ENCODE data around the gene PEX3. TPM values are rescaled to one million over a fixed set of nuclear protein-coding genes. Genes with fewer than 3 reads are reported as not detected.
"Not testable (repeated sequence)": the region's sequence is repeated elsewhere in the genome, so short reads cannot be mapped to it uniquely, and the experiment has no call there.

Gene PEX3
- polyA plus RNA-seq, 6 donors from 2014 or later = 19.5 to 36.4 (median 27.0) TPM

DNA sequence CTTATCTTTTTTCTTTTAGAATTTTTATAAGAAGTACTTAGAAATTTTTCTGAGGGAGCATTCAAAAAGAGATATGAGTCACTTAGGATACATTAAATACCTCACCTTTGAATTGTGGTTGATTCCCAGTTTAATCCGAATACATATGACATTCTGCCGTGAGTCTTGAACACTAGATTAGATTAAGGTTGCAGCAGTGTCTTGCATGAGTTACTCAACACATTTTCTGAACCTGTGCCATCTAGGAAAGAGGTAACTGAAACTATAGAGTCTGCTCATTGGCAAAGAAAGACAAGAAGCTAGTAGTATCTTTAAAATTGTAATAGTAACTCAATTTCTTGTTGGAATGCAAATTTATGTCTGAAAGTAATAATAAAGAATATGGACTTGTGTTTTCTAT is 14.9 kb downstream of the PEX3 start:
- H3K9me3 Mint-ChIP-seq = no peaks in the 10 kb centered on the region
- no peak overlapping the region for H3K4me3 Mint-ChIP-seq
- peaks cover 8 to 27% of the 10 kb centered on the region in 2 donors for H3K36me3 Mint-ChIP-seq
- ATAC-seq (ENCODE audit: low read depth in 2 of 2) (no peak), DNase-seq (no peak)
- no peaks in the 10 kb centered on the region for H3K27me3 Mint-ChIP-seq
- peak overlapping the region in 1 of 6 donors; percentile 40 for H3K27ac Mint-ChIP-seq
- peaks cover 0 to 10% (median 4%) of the 10 kb centered on the region in 3 donors for H3K4me1 Mint-ChIP-seq

DNA sequence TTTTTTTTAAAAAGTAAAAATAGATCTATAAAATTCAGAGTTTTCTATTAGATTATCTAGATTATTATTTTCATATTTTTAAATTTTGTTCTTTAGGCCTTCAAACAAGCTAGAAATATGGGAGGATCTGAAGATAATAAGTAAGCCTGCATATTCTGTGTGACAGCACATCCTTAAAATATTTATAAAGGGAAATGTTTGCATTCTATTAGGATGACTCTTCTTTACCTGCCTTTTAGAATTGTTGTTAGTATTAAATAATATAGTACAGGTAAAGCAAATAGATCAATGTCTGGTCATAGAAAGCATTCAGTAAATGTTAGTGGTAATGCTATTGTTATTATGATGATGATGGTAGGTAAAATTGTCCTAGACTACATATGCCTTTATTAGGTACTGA is 17.4 kb downstream of the PEX3 start:
- H3K4me1 Mint-ChIP-seq = peaks cover 0 to 10% (median 4%) of the 10 kb centered on the region in 3 donors
- no peak overlapping the region for H3K27ac Mint-ChIP-seq
- H3K4me3 Mint-ChIP-seq = no peak overlapping the region
- DNase-seq = no peak
- H3K9me3 Mint-ChIP-seq = no peaks in the 10 kb centered on the region
- peaks cover 10 to 23% of the 10 kb centered on the region in 2 donors for H3K36me3 Mint-ChIP-seq
- no peak for ATAC-seq (ENCODE audit: low read depth in 2 of 2)
- H3K27me3 Mint-ChIP-seq = no peaks in the 10 kb centered on the region

DNA sequence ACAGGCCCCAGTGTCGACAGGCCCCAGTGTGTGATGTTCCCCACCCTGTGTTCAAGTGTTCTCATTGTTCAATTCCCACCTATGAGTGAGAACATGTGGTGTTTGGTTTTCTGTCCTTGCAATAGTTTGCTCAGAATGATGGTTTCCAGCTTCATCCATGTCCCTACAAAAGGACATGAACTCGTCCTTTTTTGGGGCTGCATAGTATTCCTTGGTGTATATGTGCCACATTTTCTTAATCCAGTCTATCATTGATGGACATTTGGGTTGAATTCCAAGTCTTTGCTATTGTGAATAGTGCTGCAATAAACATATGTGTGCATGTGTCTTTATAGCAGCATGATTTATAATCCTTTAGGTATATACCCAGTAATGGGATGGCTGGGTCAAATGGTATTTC is 18.2 kb downstream of the PEX3 start:
- not testable (repeated sequence) for ATAC-seq (ENCODE audit: low read depth in 2 of 2); H3K9me3 Mint-ChIP-seq; H3K4me3 Mint-ChIP-seq; H3K4me1 Mint-ChIP-seq; H3K27me3 Mint-ChIP-seq; H3K27ac Mint-ChIP-seq; DNase-seq
- peaks cover 15 to 24% of the 10 kb centered on the region in 2 donors for H3K36me3 Mint-ChIP-seq

DNA sequence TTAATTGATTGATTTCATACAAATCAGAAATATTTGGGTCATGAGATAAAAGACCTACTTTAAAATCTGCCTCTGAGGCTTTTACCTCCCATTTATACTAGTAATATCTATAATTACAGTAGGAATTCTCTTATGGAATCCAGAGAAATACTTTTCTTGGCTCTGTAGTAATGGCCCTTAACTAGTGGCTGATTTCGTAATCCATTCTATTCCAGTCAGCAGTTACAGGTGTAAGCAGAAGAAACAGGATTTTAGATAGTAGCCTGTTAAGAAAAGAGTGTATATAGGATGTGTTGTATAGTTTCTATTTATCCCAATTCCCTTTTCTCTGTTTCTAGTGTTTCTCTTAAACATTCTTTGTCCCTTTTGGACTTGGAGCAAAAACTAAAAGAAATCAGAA is 21.2 kb downstream of the PEX3 start:
- H3K9me3 Mint-ChIP-seq = no peaks in the 10 kb centered on the region
- no peak for ATAC-seq (ENCODE audit: low read depth in 2 of 2)
- no peak for DNase-seq
- H3K27me3 Mint-ChIP-seq = no peaks in the 10 kb centered on the region
- no peak overlapping the region for H3K27ac Mint-ChIP-seq
- H3K4me1 Mint-ChIP-seq = peaks cover 0 to 4% (median 0%) of the 10 kb centered on the region in 3 donors
- peaks cover 37% of the 10 kb centered on the region in 2 donors for H3K36me3 Mint-ChIP-seq
- no peak overlapping the region for H3K4me3 Mint-ChIP-seq

DNA sequence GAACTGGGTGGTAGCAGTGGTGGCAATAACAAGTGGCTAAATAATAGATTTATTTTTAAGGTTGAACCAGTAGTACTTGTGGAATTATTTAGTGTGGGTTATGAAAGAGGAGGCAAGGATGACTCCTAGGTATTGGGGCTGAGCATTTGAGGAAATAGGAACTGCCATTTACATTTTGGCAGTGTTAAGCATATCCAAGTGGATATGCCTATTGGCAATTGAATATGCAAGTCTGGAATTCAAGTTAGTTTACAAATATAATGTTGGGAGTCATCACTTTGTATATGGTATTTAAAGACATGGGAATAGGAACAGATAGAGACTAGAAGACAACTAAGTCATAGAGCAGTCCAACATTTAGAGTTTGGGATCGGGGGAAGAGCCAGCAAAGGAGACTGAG is 25.9 kb downstream of the PEX3 start:
- H3K4me3 Mint-ChIP-seq = peak overlapping the region in 1 of 8 donors; percentile 31

DNA sequence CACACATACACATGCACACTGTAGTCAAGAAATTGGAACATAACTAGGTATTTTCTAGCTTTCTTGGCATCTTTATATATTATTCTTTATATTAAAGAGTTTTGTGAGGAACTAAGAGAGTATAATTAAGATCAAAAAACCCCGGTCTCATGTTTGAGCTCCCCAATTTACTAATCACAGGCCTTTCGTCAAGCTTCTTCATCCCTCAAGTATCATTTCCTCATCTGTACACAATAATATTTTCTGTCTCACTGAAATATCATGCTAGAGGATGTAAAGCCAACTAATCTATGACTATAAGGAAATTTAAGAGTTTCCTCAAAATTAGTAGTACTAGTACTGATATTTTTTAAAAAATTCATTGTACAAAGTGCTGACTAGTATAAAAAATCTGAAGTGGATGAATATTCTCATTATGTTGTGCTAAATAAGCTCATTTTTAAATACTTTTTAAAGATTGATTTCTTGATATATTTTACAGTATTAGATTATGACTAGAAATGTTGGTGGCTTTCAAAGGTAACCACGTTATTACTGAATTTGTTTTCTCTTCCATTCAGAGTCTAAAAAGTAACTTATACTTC is 28.0 kb downstream of the PEX3 start:
- peak overlapping the region in 1 of 6 donors; percentile 60 for H3K27ac Mint-ChIP-seq
- no peak overlapping the region for H3K4me3 Mint-ChIP-seq
- ATAC-seq (ENCODE audit: low read depth in 2 of 2) (peak; percentile 48 to 52), DNase-seq (no peak)
- no peaks in the 10 kb centered on the region for H3K27me3 Mint-ChIP-seq
- peaks cover 37 to 38% of the 10 kb centered on the region in 2 donors for H3K36me3 Mint-ChIP-seq
- H3K4me1 Mint-ChIP-seq = peaks cover 4 to 14% (median 10%) of the 10 kb centered on the region in 3 donors
- H3K9me3 Mint-ChIP-seq = no peaks in the 10 kb centered on the region

More for the DNA sequence above, 25.9 kb downstream of the PEX3 start:
- H3K9me3 Mint-ChIP-seq = no peaks in the 10 kb centered on the region
- DNase-seq (no peak), ATAC-seq (ENCODE audit: low read depth in 2 of 2) (no peak)
- H3K27me3 Mint-ChIP-seq = no peaks in the 10 kb centered on the region
- peaks cover 4 to 14% (median 10%) of the 10 kb centered on the region in 3 donors for H3K4me1 Mint-ChIP-seq
- H3K36me3 Mint-ChIP-seq = peaks cover 50 to 52% of the 10 kb centered on the region in 2 donors
- H3K27ac Mint-ChIP-seq = peak overlapping the region in 1 of 6 donors; percentile 7

DNA sequence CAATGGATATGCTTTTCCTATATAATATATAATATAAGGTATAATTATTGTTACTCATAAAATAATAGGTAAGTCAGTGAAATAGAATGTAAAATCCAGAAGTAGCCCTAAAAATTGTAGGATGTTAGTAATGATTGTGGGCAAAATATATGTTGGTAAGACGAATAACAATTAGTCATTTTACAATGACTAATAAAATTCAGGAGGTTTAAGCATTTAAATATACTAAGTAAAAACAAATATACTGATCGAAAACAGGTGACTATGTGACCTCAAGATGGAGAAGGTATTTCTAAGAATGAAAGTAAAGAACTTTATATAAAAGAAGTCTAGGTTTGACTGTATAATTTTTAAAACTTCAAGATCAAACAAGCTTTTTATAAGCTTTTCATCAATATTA is 32.0 kb downstream of the PEX3 start:
- no peak for DNase-seq
- Mint-ChIP-seq H3K4me3 (no peak overlapping the region), H3K4me1 (peaks cover 4 to 8% (median 8%) of the 10 kb centered on the region in 3 donors), H3K9me3 (no peaks in the 10 kb centered on the region), H3K36me3 (peaks cover 7 to 13% of the 10 kb centered on the region in 2 donors), H3K27ac (no peak overlapping the region), H3K27me3 (no peaks in the 10 kb centered on the region)
- ATAC-seq (ENCODE audit: low read depth in 2 of 2) = no peak

DNA sequence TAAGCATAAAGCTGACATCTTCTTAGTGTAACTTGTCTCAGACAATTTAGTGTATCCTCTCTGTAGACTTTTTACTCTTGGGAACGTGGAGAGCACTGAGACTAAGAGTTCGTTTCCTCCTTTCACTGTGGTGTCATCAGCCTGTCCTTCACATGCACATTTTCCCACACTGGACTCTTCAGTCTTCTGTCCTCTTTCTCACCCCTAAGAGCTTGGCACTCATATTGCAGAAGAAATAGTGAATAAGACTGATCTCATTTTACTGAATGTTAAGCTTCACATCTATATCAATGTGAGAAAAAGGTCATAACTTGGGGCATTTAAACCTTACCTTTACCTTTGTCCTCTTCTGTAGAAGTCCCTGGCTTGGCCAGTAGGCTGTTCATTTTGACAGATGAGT is 35.4 kb downstream of the PEX3 start:
- ATAC-seq (ENCODE audit: low read depth in 2 of 2) (no peak), DNase-seq (no peak)
- Mint-ChIP-seq H3K27ac (peak overlapping the region in 1 of 6 donors; percentile 21), H3K4me1 (no peaks in the 10 kb centered on the region), H3K27me3 (no peaks in the 10 kb centered on the region), H3K9me3 (no peaks in the 10 kb centered on the region), H3K4me3 (no peak overlapping the region), H3K36me3 (peaks cover 0 to 3% of the 10 kb centered on the region in 2 donors)

DNA sequence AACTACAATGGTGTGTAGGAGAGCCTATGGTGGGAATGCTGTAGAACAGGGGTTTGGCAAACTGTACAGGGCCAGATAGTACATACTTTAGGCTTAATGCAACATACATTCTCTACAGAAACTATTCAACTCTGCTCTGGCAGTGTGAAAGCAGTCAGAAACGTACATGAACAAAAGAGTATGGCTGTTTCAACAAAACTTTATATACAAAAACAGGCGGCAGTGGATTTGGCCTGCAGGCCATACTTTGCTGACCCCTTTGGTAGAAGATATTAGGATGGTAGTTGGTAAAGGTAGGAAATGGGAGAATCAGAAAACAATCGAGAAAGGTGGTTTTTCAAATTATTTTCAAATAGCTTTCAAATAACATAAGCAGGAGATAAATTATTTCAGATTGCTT is 36.1 kb downstream of the PEX3 start:
- no peak overlapping the region for H3K4me3 Mint-ChIP-seq
- no peaks in the 10 kb centered on the region for H3K4me1 Mint-ChIP-seq
- ATAC-seq (ENCODE audit: low read depth in 2 of 2) = no peak

DNA sequence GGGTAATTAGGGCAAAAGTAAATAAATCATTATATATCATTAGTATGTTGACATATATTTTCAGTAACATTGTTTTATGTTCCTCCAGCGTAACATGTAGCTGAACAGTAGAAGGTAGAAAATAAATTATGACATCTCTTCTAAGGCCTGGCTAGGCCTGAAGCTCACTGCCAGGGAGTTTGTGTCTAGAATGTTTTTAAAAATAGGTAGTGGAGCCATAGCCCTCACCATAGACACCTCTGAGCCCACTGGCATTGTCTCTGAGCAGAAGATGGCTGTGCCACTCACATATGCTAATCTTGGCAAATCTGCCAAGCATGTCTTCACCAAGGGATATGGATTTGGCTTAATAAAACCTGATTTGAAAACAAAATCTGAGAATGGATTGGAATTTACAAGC is 39.6 kb downstream of the PEX3 start:
- H3K4me3 Mint-ChIP-seq = no peak overlapping the region
- DNase-seq (no peak), ATAC-seq (ENCODE audit: low read depth in 2 of 2) (no peak)
- H3K36me3 Mint-ChIP-seq = peaks cover 6 to 9% of the 10 kb centered on the region in 2 donors
- H3K9me3 Mint-ChIP-seq = no peaks in the 10 kb centered on the region
- no peak overlapping the region for H3K27ac Mint-ChIP-seq
- H3K4me1 Mint-ChIP-seq = no peaks in the 10 kb centered on the region
- H3K27me3 Mint-ChIP-seq = no peaks in the 10 kb centered on the region

More for the DNA sequence above, 36.1 kb downstream of the PEX3 start:
- Mint-ChIP-seq H3K27ac (no peak overlapping the region), H3K27me3 (no peaks in the 10 kb centered on the region), H3K9me3 (no peaks in the 10 kb centered on the region), H3K36me3 (peaks cover 0 to 3% of the 10 kb centered on the region in 2 donors)
- no peak for DNase-seq

DNA sequence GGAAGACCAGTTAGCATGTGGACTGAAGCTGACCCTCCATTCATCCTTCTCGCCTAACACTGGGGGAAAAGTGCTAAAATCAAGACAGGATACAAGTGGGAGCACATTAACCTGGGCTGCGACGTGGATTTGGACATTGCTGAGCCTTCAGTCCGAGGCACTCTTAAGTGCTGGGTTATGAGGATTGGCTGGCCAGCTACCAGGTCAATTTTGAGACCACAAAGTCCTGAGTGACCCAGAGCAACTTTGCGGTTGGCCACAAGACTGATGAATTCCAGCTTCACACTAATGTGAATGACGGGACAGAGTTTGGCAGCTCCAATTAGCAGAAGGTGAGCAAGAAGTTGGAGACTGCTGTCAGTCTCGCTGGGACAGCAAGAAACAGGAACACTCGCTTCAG is 40.2 kb downstream of the PEX3 start:
- ATAC-seq (ENCODE audit: low read depth in 2 of 2) (no peak), DNase-seq (no peak)
- H3K27me3 Mint-ChIP-seq = no peaks in the 10 kb centered on the region
- H3K9me3 Mint-ChIP-seq = no peaks in the 10 kb centered on the region
- no peaks in the 10 kb centered on the region for H3K4me1 Mint-ChIP-seq
- peaks cover 6 to 9% of the 10 kb centered on the region in 2 donors for H3K36me3 Mint-ChIP-seq
- no peak overlapping the region for H3K27ac Mint-ChIP-seq
- H3K4me3 Mint-ChIP-seq = no peak overlapping the region

DNA sequence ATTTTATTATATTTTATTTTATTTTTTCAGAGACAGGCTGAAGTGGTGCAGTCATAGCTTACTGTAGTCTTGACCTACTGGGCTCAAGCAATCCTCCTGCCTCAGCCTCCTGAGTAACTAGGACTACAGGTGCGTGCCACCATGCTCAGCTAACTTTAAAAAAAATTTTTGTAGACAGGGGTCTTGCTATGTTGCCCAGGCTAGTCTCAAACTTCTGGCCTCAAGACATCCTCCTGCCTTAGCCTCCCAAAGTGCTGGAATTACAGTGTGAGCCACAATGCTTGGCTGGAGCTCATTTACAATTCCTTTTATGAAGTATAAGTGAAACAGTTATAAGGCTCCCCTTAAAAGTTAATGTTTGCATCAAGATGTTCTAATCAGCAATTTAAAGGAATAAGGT is 46.4 kb downstream of the PEX3 start:
- DNase-seq (no peak), ATAC-seq (ENCODE audit: low read depth in 2 of 2) (no peak)
- Mint-ChIP-seq H3K36me3 (peaks cover 26 to 31% of the 10 kb centered on the region in 2 donors), H3K4me3 (no peak overlapping the region), H3K27me3 (no peaks in the 10 kb centered on the region), H3K9me3 (peaks cover 0 to 5% (median 0%) of the 10 kb centered on the region in 7 donors), H3K27ac (no peak overlapping the region), H3K4me1 (no peaks in the 10 kb centered on the region)

DNA sequence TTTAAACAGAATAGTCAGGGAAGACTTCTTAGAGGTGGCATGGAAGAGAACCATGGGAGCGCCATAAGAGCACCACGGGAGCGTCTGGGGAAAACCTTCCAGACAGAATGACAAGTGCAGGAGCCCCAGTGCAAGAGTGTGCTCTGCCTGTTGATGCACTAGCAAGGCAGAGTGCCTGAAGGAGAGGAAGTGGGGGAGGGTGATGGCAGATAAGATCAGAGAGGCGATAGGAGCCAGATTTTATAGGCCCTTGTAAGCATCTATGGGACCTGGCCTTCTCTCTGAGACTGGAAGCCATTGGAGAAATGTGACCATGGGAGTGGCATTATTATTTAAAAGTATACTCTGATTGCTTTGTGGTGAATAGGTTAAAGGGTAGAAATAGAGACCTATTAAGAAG is 47.8 kb downstream of the PEX3 start:
- no peak overlapping the region for H3K4me3 Mint-ChIP-seq
- no peaks in the 10 kb centered on the region for H3K4me1 Mint-ChIP-seq
- no peaks in the 10 kb centered on the region for H3K27me3 Mint-ChIP-seq
- no peak for DNase-seq
- no peak overlapping the region for H3K27ac Mint-ChIP-seq
- peaks cover 24 to 31% of the 10 kb centered on the region in 2 donors for H3K36me3 Mint-ChIP-seq
- ATAC-seq (ENCODE audit: low read depth in 2 of 2) = no peak
- peaks cover 0 to 5% (median 0%) of the 10 kb centered on the region in 7 donors for H3K9me3 Mint-ChIP-seq

DNA sequence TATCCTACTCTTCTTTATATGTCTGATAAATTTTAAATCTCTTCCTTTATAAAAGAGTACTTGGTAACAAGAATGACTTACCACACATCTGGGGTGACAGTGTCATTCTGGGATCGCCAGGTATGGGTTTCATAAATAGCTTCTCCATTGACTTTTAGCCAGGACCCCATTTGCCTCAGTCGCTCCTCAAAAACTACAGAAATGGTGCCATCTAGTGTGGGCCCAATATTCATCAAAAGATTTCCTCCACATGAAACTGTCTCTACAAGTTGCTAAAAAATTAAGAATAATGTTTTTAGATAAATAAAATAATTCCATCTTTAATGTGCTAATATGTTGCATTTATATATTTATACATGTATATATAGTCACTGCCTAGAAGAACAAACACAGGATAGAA is 51.2 kb downstream of the PEX3 start:
- Mint-ChIP-seq H3K4me1 (no peaks in the 10 kb centered on the region), H3K27ac (no peak overlapping the region)
- no peak for DNase-seq

More for the DNA sequence above, 51.2 kb downstream of the PEX3 start:
- Mint-ChIP-seq H3K4me3 (no peak overlapping the region), H3K9me3 (peaks cover 0 to 5% (median 0%) of the 10 kb centered on the region in 7 donors), H3K36me3 (peaks cover 22 to 23% of the 10 kb centered on the region in 2 donors), H3K27me3 (no peaks in the 10 kb centered on the region)
- no peak for ATAC-seq (ENCODE audit: low read depth in 2 of 2)

Measured in naive B cell (primary cell).